GM21526 (cell line): ENCODE results near the gene ATP11C.
"Not testable (repeated sequence)": the region's sequence is repeated elsewhere in the genome, so short reads cannot be mapped to it uniquely, and the experiment has no call there.

ENCODE experiments used
- ATAC-seq: cut with Tn5 transposase; IDR thresholded peaks from one replicate; pipeline ENCODE4 v1.9.1; 2021; ENCODE audit warnings: moderate library complexity; ENCODE audit not compliant: unreplicated experiment, low FRiP score

The ATP11C gene

GRCh38 chrX:139924696-139925095 is 8.2 kb downstream of the ATP11C start:
- ATAC-seq, result no peak

GRCh38 chrX:139924069-139924695 is 8.7 kb downstream of the ATP11C start:
- no peak for ATAC-seq

GRCh38 chrX:139921142-139921541 is 11.7 kb downstream of the ATP11C start:
- not testable (repeated sequence) for ATAC-seq

GRCh38 chrX:139920316-139920715 is 12.5 kb downstream of the ATP11C start:
- no peak for ATAC-seq

GRCh38 chrX:139914421-139914820 is 18.4 kb downstream of the ATP11C start:
- ATAC-seq, result no peak

- no peak for ATAC-seq
Observed at GRCh38 chrX:139909712-139910111, 23.1 kb downstream of the ATP11C start.

- no peak for ATAC-seq
Observed at GRCh38 chrX:139907078-139907477, 25.8 kb downstream of the ATP11C start.

GRCh38 chrX:139905743-139906142 is 27.1 kb downstream of the ATP11C start:
- ATAC-seq, result no peak

- no peak for ATAC-seq
Observed at GRCh38 chrX:139905051-139905450, 27.8 kb downstream of the ATP11C start.

GRCh38 chrX:139903210-139903609 is 29.6 kb downstream of the ATP11C start:
- ATAC-seq, result no peak

- no peak for ATAC-seq
Observed at GRCh38 chrX:139902559-139902958, 30.3 kb downstream of the ATP11C start.

- ATAC-seq, result no peak
Observed at GRCh38 chrX:139898334-139898733, 34.5 kb downstream of the ATP11C start.

- peak; percentile 51 for ATAC-seq
Observed at GRCh38 chrX:139892512-139892911, 40.3 kb downstream of the ATP11C start.

- no peak for ATAC-seq
Observed at GRCh38 chrX:139890991-139891700, 41.7 kb downstream of the ATP11C start.

GRCh38 chrX:139889760-139890159 is 43.1 kb downstream of the ATP11C start:
- ATAC-seq, result no peak

GRCh38 chrX:139883984-139884383 is 48.9 kb downstream of the ATP11C start:
- ATAC-seq, result no peak

- no peak for ATAC-seq
Observed at GRCh38 chrX:139882299-139882698, 50.6 kb downstream of the ATP11C start.

- no peak for ATAC-seq
Observed at GRCh38 chrX:139881572-139881971, 51.3 kb downstream of the ATP11C start.

- no peak for ATAC-seq
Observed at GRCh38 chrX:139881130-139881529, 51.7 kb downstream of the ATP11C start.

- no peak for ATAC-seq
Observed at GRCh38 chrX:139877710-139878414, 55.0 kb downstream of the ATP11C start.

GRCh38 chrX:139875841-139876240 is 57.0 kb downstream of the ATP11C start:
- no peak for ATAC-seq

GRCh38 chrX:139869796-139870195 is 63.1 kb downstream of the ATP11C start:
- ATAC-seq, result no peak
